RKO (cell line): ENCODE results near the gene ASB4.
A peak's percentile ranks its signal among the peaks of the same experiment; 100 is the strongest.
"Not testable (repeated sequence)": the region's sequence is repeated elsewhere in the genome, so short reads cannot be mapped to it uniquely, and the experiment has no call there.

Experiments
- DNase-seq: peaks from one replicate; pipeline ENCODE4 v3.0.0-alpha.2; 2016; ENCODE audit warnings: low spot score

ASB4 gene

GRCh38 chr7:95527033-95527775 is 41.5 kb downstream of the ASB4 start:
- DNase-seq, result peak; percentile 72

GRCh38 chr7:95527776-95528250 is 42.1 kb downstream of the ASB4 start:
- no peak for DNase-seq

DNA sequence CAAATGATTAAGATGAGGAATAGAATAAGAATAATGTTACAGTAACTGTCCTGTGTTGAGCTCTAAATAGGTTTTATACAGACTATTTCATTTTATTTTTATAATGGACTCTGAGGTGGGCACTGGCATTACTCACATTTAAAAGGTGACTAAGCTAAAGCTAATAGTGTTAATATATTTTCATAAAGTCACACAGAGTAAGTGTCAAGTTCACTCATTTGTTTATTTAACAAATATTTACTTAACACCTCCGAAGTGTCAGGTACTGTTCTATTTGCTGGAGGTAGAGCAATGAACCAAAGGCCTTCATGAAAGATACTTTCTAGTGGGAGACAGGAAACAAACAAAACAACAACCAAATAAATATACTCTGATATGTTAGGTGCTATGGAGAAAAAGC is 44.0 kb downstream of the ASB4 start:
- DNase-seq, result no peak

- DNase-seq, result no peak
Observed at GRCh38 chr7:95530881-95531280, 45.1 kb downstream of the ASB4 start.

DNA sequence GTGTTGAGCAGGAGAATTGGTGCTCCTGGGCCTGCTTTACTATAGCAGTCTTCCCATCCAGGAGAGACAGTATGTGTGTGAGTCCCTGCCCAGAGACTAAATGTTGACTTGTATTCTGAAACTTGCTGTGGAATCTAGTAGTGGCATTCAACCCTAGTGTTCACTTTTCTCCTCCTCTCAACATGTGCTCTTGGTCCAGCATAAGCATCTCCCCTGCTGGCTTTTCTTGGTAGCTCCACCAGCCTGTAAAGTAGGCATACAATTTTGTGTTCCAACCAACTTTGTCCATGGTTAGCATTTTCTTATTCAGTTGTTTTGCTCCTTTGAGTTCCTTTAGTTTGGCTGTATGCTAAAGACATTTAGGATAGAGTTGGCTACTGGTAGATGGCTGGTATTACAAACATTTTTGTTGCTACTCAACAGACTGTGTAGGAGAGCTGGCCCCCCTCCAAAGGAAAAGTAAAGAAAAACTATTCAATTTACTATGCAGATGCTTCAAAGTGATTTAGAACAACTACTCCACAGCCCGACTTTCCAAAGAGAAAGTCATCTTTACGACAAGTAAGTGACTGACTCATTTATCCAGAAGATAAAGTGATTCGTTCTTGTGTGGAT is 46.0 kb downstream of the ASB4 start:
- no peak for DNase-seq

DNA sequence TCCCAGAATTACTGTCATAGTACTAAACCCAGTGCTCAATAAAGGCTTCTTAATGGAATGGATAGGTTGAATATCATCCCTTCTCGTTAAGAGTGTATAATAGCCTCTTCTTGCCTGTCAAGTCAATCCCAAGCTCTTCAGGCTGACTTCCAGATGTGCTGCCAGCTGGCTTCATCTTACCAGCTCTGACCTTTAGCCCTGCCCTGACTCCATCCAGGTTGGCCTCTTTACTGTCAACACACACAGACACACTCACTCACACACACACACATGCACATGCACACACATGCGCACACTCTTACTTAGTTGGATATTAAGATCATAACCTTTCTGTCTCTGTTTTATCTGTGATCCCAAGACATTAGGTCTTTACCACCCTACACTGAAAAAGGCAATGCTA is 49.1 kb downstream of the ASB4 start:
- no peak for DNase-seq

DNA sequence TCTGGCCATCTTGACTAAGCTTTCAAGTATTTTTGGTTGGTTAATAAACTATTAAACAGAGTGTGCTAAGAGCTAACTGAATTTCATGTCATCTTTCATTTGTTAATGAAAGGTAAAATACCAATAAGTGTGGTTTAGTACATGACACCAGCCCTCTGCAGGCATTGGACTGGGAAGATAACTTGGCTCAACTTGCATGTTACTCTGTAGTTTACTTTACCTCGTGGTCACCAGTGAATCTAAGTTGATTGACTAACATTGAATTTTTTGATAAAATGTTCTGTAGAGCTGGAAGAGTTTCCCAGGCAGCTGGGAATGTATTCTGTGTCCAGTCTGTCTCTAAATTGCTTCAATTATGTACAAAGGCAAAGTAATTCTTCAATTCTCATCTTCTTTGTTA is 49.9 kb downstream of the ASB4 start:
- DNase-seq, result no peak

DNA sequence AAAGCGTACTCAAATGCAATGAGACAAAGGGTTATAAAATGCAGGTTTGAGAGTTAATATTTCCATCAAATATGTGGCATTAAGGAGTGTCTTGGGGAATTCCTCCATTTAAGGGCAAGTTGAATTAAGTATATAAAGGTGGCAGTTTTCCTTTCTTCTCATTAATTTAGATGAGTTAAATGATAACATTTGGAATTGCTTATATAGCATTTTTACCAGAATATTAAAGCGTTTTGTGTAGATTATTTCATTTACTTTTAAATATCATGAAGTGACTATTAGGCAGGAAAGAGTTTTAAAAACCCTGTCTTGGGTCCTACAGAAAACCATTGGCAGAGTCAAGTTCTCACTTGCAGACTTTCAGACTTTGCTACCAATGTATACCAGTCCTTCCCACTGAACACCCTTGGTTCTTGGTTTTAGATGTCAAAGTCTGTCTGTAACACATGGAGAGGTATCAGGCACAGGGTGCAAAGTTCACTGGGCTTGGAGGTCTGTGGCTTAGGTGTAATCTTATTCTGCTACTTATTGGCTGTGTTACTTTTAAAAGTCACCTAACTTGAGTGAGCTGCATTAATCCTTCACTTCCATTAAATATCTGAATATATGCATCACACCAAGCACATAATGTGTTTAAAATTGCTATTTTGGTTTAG is 51.0 kb downstream of the ASB4 start:
- no peak for DNase-seq

DNA sequence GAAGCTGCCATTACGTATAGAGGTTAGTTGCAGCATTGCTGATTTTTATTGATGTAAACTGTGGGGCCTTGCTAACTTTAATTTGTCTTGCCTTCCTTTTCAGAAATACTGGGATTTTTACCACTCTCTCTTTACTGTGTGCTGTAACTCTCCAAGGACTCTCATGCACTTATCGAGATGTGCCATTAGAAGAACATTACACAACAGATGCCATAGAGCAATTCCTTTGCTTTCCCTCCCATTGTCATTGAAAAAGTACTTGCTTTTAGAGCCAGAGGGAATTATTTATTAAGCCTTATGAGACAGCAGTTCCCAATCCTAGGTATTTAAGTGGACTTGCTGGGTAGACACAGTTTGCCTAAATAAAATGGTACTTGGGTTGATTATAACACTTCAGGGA is 51.7 kb downstream of the ASB4 start:
- no peak for DNase-seq

DNA sequence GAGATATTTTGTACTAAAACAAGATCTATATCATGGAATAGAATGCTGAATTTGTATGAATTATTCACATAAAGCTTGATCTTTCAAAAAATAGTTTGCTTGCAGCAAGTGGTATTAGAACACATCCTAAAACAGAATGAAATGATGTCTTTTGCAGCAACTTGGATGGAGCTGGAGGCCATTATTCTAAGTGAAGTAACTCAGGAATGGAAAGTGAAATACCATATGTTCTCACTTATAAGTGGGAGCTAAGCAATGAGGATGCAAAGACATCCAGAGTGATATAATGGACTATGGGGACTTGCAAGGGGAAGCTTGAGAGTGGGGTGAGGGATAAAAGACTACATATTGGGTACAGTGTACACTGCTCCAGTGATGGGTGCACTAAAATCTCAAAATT is 53.7 kb downstream of the ASB4 start:
- no peak for DNase-seq

- DNase-seq, result no peak
Observed at GRCh38 chr7:95540366-95540765, 54.6 kb downstream of the ASB4 start.

- no peak for DNase-seq
Observed at GRCh38 chr7:95543312-95543711, 57.6 kb downstream of the ASB4 start.

- DNase-seq, result no peak
Observed at GRCh38 chr7:95544171-95544570, 58.4 kb downstream of the ASB4 start.

- peak; percentile 73 for DNase-seq
Observed at GRCh38 chr7:95545007-95545615, 59.4 kb downstream of the ASB4 start.

DNA sequence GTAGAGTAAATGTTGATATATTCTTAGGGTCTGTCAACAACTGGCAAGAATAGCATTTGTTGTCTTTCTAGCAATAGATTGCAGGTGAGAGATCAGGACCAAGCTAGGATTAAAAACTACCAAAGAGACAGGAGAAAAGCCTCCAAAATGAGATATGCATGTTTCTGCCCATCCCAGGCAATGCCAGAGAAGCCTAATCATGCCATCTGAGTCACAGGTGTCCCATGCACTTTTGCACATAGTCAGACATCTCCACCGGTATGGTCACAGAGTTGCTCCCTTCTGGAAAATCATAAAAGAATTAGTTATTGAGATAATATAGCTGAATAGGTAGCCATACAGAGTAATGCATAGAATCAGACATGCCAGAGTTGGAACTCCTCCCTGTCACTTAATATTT is 59.9 kb downstream of the ASB4 start:
- DNase-seq, result no peak

DNA sequence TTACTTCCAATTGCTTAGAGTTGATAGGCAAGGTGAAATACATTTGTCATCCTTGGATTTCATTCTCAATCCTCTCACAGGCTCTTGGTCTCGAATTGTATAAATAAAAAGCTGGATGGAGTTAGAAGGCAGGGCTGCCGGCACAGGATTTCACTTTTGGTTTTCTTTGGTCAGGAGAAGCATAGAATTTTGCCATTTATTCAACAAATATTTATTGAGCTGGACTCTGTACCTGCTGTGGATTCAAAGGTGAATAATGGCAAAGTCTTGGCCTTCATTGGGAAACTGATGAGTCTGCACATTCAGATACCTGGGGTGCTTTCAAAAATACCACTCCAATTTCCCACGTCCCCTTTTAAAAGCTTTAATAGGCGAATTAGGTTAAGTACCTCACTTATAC is 60.9 kb downstream of the ASB4 start:
- DNase-seq, result no peak

- no peak for DNase-seq
Observed at GRCh38 chr7:95547361-95548348, 61.9 kb downstream of the ASB4 start.

- peak; percentile 76 for DNase-seq
Observed at GRCh38 chr7:95549818-95550529, 64.2 kb downstream of the ASB4 start.

DNA sequence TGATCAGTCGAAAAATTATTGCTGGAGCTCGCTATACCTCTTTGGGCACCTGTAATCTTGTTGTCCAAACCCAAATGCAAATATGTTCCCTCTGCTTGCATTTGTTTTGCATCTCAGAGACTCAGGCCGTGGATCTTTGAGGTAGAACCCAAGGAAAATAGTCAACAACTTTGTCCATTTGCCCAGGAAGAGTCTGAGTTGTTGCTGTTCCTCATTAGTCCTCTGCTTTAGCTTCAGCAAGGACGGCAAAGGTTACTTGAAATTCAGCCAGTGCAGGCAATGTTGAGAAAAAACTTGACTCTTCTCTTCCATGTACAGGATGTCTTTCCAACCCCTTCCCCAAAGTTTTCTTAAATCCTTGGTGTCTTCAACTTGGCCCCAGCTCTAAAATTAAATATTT is 64.8 kb downstream of the ASB4 start:
- no peak for DNase-seq

DNA sequence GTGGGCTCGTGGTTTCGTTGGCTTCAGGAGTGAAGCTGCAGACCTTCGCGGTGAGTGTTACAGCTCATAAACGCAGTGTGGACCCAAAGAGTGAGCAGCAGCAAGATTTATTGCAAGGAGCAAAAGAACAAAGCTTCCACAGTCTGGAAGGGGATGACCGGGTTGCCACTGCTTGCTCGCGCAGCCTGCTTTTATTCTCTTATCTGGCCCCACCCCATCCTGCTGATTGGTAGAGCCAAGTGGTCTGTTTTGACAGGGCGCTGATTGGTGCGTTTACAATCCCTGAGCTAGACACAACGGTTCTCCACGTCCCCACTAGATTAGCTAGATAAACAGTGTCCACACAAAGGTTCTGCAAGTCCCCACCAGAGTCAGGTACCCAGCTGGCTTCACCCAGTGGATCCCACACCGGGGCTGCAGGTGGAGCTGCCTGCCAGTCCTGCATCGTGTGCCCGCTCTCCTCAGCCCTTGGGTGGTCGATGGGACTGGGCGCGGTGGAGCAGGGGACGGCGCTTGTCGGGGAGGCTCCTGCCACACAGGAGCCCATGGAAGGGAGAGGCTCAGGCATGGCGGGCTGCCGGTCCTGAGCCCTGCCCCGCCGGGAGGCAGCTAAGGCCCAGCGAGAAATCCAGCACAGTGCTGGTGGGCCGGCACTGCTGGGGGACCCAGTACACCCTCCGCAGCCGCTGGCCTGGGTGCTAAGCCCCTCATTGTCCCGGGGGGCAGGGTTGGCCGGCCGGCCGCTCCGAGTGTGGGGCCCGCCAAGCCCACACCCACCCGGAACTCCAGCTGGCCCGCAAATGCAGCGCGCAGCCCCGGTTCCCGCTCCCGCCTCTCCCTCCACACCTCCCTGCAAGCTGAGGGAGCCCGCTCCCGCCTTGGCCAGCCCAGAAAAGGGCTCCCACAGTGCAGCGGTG is 66.5 kb downstream of the ASB4 start:
- not testable (repeated sequence) for DNase-seq
